Sigmoid colon (tissue), 4 donors: ENCODE measurements around the gene FRY.

Source experiments
- EP300 ChIP-seq, 4 donors: sonication (generic); formaldehyde crosslinking; IDR thresholded peaks; one replicate each; pipeline ENCODE4 v1.6.1; 2017; ENCODE audit warnings: antibody characterized with exemption in 4 of 4
- POLR2A ChIP-seq, 2 donors: fragments of 450-650 bp; IDR thresholded peaks; one replicate each; pipeline ENCODE4 v1.6.1; 2016; ENCODE audit warnings: antibody characterized with exemption in 2 of 2, mild to moderate bottlenecking in 2 of 2, moderate library complexity in 2 of 2
- POLR2AphosphoS5 ChIP-seq, 4 donors: sonication (generic); formaldehyde crosslinking; IDR thresholded peaks; one replicate each; pipeline ENCODE4 v1.6.1; 2017; ENCODE audit warnings: antibody characterized with exemption in 4 of 4
- TF ChIP-seq, protein P1 (sequence below), 4 experiments: fragments of 450-650 bp in 3 of 4; fragments of 200-600 bp in 1 of 4; IDR thresholded peaks; one replicate each; pipeline ENCODE4 v1.5.1; 2016 to 2019; ENCODE audit warnings: antibody characterized with exemption in 4 of 4, mild to moderate bottlenecking in 3 of 4, moderate library complexity in 2 of 4

DNA sequence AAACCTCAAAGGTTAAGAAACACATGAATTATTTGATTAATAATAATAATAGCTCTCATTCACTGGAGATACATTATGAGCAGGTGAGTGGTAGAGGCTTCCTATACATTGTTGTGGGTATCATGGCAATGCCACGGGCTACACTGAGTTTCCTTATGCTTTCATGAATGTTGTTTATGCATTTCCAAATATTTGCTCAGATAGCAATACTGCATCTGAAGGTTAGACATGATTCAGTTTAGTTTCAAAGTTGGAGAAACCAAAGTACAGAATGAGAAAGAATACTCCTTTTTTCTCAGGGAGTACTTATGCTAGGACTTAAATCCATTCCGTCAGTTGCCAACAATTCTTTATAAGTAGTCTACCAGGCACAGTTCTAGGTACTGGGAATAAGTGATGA lies 108.5 kb downstream of the FRY start:
- TF ChIP-seq, protein P1, sequence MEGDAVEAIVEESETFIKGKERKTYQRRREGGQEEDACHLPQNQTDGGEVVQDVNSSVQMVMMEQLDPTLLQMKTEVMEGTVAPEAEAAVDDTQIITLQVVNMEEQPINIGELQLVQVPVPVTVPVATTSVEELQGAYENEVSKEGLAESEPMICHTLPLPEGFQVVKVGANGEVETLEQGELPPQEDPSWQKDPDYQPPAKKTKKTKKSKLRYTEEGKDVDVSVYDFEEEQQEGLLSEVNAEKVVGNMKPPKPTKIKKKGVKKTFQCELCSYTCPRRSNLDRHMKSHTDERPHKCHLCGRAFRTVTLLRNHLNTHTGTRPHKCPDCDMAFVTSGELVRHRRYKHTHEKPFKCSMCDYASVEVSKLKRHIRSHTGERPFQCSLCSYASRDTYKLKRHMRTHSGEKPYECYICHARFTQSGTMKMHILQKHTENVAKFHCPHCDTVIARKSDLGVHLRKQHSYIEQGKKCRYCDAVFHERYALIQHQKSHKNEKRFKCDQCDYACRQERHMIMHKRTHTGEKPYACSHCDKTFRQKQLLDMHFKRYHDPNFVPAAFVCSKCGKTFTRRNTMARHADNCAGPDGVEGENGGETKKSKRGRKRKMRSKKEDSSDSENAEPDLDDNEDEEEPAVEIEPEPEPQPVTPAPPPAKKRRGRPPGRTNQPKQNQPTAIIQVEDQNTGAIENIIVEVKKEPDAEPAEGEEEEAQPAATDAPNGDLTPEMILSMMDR (IDR thresholded peaks at IDR 0.05) = no peak
- TF ChIP-seq EP300 (IDR thresholded peaks at IDR 0.05) = no peak
- TF ChIP-seq POLR2AphosphoS5 (IDR thresholded peaks at IDR 0.05) = no peak
- TF ChIP-seq POLR2A (IDR thresholded peaks at IDR 0.05) = no peak
